Measurements from ENCODE around the gene UTP18. TPM values are rescaled to one million over a fixed set of nuclear protein-coding genes. Genes with fewer than 3 reads are reported as not detected.

The UTP18 gene
- 10 to 100 TPM; 36.1 to 68.6 TPM for total RNA-seq

DNA sequence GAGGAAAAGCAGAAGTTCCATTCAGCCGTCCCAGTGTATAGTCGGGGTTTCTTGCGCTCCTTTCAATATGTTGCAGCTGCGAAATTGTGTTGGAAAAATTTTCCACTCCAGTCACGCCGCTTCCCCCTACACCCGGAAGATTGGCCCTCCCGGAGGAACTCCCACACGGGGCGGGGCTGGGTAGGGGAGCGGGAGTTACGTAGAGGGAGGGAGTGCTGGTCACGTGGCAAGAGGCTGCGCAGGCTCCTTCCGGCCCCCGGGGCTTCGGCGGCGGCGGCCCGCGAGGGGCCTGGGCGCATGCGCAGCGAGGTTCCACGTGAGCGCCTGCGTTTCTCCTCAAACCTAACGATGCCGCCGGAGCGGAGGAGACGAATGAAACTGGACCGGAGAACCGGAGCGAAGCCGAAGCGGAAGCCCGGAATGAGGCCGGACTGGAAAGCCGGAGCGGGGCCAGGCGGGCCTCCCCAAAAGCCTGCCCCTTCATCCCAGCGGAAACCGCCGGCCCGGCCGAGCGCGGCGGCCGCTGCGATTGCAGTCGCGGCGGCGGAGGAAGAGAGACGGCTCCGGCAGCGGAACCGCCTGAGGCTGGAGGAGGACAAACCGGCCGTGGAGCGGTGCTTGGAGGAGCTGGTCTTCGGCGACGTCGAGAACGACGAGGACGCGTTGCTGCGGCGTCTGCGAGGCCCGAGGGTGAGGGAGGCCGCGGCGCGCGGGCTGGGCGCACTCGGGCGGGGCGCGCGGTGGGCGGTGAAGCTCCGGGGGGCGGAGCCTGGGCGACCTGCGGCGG lies at the start of gene UTP18:
Gene UTP18, plus strand, starts transcription at position 310 of the 787 bp plus-strand sequence. Its CDS starts 39 bp downstream, at position 349.

GRCh38 chr17:51259564-51260236 lies 646 bp upstream of the UTP18 start, which contains the start of gene MBTD1:
MBTD1 (minus strand) TSS chr17:51260049; CDS start chr17:51225161, 34,888 bp downstream.

Other genes starting within 250 kb of the UTP18 start
- 10 to 100 TPM; 79.9 to 96.0 TPM for gene SPAG9, start 139.7 kb upstream of the UTP18 start, total RNA-seq
- 100 to 1,000 TPM in 1 of 2 donors, 10 to 100 TPM in 1; 72.3 to 175 TPM for gene NME1, start 107.0 kb upstream of the UTP18 start, total RNA-seq
- gene NME2, start 94.1 kb upstream of the UTP18 start, total RNA-seq, result 100 to 1,000 TPM; 360 to 528 TPM
- 1 to 10 TPM; 7.7 to 8.9 TPM for gene MBTD1, start 497 bp upstream of the UTP18 start, total RNA-seq